Activated naive CD8-positive, alpha-beta T cell treated with anti-CD3 and anti-CD28 coated beads, Interleukin-2, amount 50 U/mL, for 24 hours (primary cell): ENCODE results near the gene DOCK9.

Source experiments
- ATAC-seq: fragments of 150-1000 bp; cut with Tn5 transposase; one replicate; pipeline ENCODE4 v1.10.0; 2021
- DNase-seq: peaks from one replicate; pipeline ENCODE4 v3.0.0; 2021
- H3K27ac Mint-ChIP-seq: one replicate; pipeline ENCODE4 v1.8.0; 2021; ENCODE audit warnings: mild to moderate bottlenecking, mixed read lengths
- H3K27me3 Mint-ChIP-seq: one replicate; pipeline ENCODE4 v1.8.0; 2021; ENCODE audit warnings: mixed read lengths
- H3K36me3 Mint-ChIP-seq: one replicate; pipeline ENCODE4 v1.8.0; 2021; ENCODE audit warnings: low read depth, mixed read lengths
- H3K4me1 Mint-ChIP-seq: one replicate; pipeline ENCODE4 v1.8.0; 2021; ENCODE audit warnings: mixed read lengths
- H3K4me3 Mint-ChIP-seq: one replicate; pipeline ENCODE4 v1.8.0; 2021; ENCODE audit warnings: mild to moderate bottlenecking, moderate library complexity, mixed read lengths
- H3K9me3 Mint-ChIP-seq: one replicate; pipeline ENCODE4 v1.8.0; 2021; ENCODE audit warnings: mixed read lengths

The DOCK9 gene, protein sequence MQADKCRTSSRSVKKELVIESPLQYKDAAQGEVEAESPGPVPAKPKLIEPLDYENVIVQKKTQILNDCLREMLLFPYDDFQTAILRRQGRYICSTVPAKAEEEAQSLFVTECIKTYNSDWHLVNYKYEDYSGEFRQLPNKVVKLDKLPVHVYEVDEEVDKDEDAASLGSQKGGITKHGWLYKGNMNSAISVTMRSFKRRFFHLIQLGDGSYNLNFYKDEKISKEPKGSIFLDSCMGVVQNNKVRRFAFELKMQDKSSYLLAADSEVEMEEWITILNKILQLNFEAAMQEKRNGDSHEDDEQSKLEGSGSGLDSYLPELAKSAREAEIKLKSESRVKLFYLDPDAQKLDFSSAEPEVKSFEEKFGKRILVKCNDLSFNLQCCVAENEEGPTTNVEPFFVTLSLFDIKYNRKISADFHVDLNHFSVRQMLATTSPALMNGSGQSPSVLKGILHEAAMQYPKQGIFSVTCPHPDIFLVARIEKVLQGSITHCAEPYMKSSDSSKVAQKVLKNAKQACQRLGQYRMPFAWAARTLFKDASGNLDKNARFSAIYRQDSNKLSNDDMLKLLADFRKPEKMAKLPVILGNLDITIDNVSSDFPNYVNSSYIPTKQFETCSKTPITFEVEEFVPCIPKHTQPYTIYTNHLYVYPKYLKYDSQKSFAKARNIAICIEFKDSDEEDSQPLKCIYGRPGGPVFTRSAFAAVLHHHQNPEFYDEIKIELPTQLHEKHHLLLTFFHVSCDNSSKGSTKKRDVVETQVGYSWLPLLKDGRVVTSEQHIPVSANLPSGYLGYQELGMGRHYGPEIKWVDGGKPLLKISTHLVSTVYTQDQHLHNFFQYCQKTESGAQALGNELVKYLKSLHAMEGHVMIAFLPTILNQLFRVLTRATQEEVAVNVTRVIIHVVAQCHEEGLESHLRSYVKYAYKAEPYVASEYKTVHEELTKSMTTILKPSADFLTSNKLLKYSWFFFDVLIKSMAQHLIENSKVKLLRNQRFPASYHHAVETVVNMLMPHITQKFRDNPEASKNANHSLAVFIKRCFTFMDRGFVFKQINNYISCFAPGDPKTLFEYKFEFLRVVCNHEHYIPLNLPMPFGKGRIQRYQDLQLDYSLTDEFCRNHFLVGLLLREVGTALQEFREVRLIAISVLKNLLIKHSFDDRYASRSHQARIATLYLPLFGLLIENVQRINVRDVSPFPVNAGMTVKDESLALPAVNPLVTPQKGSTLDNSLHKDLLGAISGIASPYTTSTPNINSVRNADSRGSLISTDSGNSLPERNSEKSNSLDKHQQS (N-terminal part only)

DNA sequence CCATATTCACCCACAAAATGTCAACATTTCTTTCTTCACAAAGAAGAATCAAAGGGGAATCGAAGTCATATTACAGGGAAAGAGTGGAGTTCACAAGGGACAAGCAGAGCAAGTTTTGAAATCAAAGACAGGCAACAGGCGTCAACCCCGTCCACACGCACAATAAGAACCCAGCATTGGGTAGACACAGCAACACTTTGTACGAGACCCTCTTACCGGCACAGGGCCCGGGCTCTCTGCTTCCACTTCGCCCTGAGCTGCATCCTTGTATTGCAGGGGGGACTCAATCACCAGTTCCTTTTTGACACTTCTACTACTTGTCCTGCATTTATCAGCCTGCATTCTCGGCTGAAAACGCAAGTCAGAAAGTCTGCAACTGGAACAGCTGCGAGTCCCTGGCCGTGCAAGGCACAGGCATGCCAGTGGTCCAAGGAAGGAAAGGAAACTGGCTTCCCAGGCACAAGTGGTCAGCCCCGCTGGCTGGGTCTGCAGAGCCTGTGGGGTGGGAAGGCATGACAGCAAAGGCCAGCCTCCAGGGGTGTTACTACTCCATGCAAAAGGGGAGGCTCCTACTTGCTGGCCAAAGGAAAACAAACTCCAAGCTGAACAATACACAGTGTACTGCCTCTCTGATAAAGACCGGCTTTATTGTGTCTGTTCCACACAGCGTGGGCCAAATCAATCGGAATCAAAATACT is at the start of gene DOCK9:
TSS of gene DOCK9 (minus strand) at position 497 of the 698 bp plus-strand sequence. CDS start at position 342, 155 bp downstream.
- no peak within 1 kb of the TSS for H3K4me3 Mint-ChIP-seq

DNA sequence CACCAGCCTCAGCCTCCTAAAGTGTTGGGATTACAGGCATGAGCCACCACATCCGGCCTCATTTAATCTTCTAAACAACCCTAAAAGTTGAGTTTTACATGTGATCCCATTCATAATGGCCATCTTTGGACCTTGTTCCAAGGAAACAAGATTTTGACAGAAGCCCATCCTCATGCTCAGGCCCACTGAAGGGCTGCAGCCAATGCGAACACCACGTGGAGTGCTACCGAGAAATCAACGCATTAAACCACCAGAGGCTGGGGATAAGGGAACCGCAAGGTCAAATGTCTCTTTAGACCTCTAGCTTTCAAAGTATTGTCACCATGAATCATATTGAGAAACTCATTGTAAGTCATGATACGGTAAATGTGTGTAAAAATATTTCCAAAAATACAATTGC is 49.4 kb upstream of the DOCK9 start:
- Mint-ChIP-seq H3K27ac (peak overlapping the region; percentile 75), H3K4me3 (no peak overlapping the region), H3K27me3 (no peaks in the 10 kb centered on the region), H3K4me1 (peaks cover 80% of the 10 kb centered on the region), H3K9me3 (no peaks in the 10 kb centered on the region), H3K36me3 (no peaks in the 10 kb centered on the region)
- DNase-seq (no peak), ATAC-seq (peak; percentile 31)

More for the DNA sequence above, at the start of gene DOCK9:
- H3K27me3 Mint-ChIP-seq = no peaks in the 10 kb centered on the region
- H3K36me3 Mint-ChIP-seq = no peaks in the 10 kb centered on the region
- DNase-seq (no peak), ATAC-seq (no peak)
- peaks cover 73% of the 10 kb centered on the region for H3K4me1 Mint-ChIP-seq
- H3K27ac Mint-ChIP-seq = no peak within 1 kb of the TSS
- no peaks in the 10 kb centered on the region for H3K9me3 Mint-ChIP-seq

DNA sequence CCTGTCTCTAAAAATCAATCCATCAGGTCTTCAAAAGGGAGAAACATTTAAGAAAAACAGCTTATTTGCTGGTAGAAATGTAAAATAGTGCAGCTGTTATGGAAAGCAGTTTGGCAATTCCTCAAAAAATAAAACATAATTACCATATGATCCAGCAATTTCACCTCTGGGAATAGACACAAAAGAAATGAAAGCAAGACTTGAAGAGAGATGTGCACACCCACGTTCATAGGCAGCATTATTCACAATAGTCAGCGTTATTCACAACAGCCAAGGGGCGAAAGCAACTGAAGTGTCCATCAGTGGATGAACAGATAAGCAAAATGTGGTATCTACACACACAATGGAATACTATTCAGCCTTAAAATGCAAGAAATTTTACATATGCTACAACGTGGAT is 45.1 kb upstream of the DOCK9 start:
- no peaks in the 10 kb centered on the region for H3K27me3 Mint-ChIP-seq
- peaks cover 2% of the 10 kb centered on the region for H3K36me3 Mint-ChIP-seq
- ATAC-seq (no peak), DNase-seq (no peak)
- no peak overlapping the region for H3K27ac Mint-ChIP-seq
- H3K4me3 Mint-ChIP-seq = no peak overlapping the region
- H3K4me1 Mint-ChIP-seq = peaks cover 69% of the 10 kb centered on the region
- H3K9me3 Mint-ChIP-seq = no peaks in the 10 kb centered on the region

DNA sequence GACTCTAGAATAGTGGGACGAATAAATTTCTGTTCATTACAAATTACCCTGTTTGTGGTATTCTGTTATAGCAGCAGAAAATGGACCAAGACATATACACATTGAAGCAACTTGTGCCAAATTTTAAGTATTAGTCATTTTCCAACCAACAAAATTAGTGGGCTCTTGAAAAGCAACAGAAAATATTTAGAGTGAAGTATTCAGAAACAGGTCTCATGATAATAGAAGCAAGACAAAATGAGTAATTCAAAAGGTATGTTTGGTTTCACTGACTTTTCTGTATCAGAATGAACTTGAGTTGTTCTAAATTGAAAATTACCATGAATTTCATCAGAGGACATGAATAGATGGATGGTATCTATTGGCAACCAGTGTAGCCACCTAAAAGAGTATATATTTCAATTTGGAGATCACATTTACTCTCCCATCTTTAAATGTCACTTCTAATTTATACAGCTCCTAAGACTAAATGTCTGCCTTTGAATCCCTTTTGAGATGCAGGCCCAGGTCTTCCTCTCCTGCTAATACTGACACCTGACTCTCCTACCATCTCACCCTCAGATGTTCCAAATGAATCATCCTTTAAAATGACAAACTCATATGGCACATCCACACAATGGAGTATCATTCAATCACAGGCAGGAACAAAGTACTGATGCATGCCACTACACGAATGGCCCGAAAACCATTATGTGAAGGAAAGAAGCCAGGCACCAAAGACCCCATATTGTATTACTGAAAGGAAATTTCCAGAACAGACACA is 40.7 kb upstream of the DOCK9 start:
- Mint-ChIP-seq H3K4me3 (no peak overlapping the region), H3K4me1 (peaks cover 62% of the 10 kb centered on the region), H3K9me3 (no peaks in the 10 kb centered on the region), H3K27ac (peak overlapping the region; percentile 63), H3K36me3 (peaks cover 2% of the 10 kb centered on the region), H3K27me3 (no peaks in the 10 kb centered on the region)
- no peak for DNase-seq
- ATAC-seq = peak; percentile 82

DNA sequence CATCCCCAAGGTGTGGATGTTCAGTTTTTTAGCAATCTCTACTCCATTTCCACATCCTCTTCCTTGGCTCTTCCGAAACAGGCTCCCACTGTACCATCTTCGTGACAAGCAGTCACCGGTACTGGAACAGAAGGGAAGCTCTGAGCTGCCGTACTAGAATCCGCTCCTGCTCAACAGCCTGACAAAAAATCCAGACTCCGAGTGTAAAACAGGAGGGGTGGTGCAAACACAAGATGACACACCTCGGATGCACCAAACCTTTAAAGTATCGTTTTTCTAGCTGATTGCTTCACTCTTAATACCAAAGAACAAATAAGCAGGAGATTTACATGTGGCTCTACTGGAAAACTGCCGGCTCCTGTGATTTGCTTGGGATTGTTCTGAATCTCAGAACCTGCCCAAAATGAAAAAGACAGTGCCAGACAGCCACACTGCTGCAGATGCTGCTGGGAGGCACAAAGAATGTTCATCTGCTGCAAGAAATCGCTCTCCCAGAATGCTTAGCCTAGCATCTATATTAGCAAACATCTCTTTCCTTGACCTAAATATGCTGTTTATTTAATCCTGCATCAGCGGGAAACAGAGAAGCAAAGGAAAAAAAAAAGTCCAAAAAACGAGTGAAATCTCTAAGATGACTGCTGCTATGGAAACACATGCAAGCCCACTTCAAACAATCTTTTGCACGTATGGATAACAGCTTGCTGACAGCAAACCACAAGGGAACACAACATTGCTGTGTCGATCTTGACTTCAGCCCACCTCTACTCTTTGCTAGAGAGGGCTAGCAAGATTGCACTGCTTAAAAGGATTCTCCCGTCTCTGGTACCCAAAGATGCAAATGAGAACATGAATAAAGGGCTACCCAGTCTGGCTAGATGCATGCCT is 38.0 kb upstream of the DOCK9 start:
- H3K27ac Mint-ChIP-seq = no peak overlapping the region
- no peaks in the 10 kb centered on the region for H3K9me3 Mint-ChIP-seq
- peaks cover 55% of the 10 kb centered on the region for H3K4me1 Mint-ChIP-seq
- H3K4me3 Mint-ChIP-seq = no peak overlapping the region
- ATAC-seq (peak; percentile 33), DNase-seq (no peak)
- H3K27me3 Mint-ChIP-seq = no peaks in the 10 kb centered on the region
- peaks cover 2% of the 10 kb centered on the region for H3K36me3 Mint-ChIP-seq

DNA sequence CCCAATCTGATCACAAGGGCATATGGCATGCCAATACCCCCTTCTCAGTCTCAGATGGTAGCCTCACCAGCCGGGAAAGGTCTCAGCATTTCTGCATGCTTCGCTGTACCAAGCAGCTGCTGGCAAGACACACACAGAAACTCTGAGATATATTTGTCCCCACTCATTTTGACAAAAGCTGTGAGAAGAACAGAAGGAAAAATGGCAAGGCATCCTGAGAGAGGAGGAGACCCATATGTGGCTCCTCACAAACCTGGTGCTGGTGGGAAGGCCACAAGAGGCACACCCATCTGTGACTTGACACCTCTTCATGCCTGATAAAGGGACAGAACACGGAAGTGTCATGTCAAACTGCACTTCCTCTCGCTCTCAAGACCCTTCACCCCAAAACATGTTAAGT is 36.7 kb upstream of the DOCK9 start:
- Mint-ChIP-seq H3K4me1 (peaks cover 56% of the 10 kb centered on the region), H3K4me3 (no peak overlapping the region), H3K27ac (no peak overlapping the region), H3K27me3 (no peaks in the 10 kb centered on the region), H3K36me3 (peaks cover 2% of the 10 kb centered on the region), H3K9me3 (no peaks in the 10 kb centered on the region)
- DNase-seq (no peak), ATAC-seq (no peak)

DNA sequence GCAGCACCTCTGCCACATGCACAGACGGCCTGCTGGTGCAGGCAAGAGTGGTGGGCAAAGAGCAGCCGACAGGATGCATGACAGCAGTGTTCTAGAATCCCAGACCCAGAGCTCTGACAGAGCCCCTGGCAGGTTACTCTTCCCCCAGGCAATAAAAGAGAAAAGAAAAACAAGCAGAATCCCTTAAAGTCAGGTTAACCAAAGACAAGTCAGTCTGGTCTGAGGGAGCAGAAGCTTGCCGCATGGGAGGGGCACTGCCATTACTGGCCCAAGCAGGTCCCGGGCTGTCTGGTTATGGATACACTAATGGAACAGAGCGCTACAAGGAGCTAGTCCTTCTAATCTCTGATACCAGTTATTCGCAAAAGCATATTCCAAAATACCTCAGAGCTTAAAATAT is 36.1 kb upstream of the DOCK9 start:
- H3K9me3 Mint-ChIP-seq = no peaks in the 10 kb centered on the region
- H3K36me3 Mint-ChIP-seq = no peaks in the 10 kb centered on the region
- H3K27me3 Mint-ChIP-seq = no peaks in the 10 kb centered on the region
- H3K27ac Mint-ChIP-seq = no peak overlapping the region
- peaks cover 54% of the 10 kb centered on the region for H3K4me1 Mint-ChIP-seq
- no peak overlapping the region for H3K4me3 Mint-ChIP-seq
- ATAC-seq (no peak), DNase-seq (no peak)

DNA sequence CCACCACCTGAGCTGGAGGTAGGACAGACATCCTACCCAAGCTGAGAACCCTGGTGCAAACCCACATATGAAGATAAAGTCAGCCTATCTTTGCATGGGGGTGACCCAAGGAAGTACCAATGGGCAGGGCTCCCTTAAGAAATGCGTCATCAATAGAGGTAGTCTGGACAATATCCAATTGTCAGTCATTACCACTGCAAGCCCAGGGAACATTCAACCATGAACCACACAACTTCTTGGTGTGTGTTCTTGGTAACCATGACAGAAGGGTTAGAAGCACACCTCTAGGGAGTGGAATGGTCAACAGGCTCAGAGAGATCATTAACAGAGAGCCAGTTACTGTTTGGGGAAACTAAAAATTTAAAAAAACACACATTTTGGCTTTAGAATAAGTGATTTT is 34.7 kb upstream of the DOCK9 start:
- no peaks in the 10 kb centered on the region for H3K36me3 Mint-ChIP-seq
- ATAC-seq (no peak), DNase-seq (no peak)
- no peak overlapping the region for H3K4me3 Mint-ChIP-seq
- H3K27me3 Mint-ChIP-seq = no peaks in the 10 kb centered on the region
- no peaks in the 10 kb centered on the region for H3K9me3 Mint-ChIP-seq
- peaks cover 45% of the 10 kb centered on the region for H3K4me1 Mint-ChIP-seq
- no peak overlapping the region for H3K27ac Mint-ChIP-seq

DNA sequence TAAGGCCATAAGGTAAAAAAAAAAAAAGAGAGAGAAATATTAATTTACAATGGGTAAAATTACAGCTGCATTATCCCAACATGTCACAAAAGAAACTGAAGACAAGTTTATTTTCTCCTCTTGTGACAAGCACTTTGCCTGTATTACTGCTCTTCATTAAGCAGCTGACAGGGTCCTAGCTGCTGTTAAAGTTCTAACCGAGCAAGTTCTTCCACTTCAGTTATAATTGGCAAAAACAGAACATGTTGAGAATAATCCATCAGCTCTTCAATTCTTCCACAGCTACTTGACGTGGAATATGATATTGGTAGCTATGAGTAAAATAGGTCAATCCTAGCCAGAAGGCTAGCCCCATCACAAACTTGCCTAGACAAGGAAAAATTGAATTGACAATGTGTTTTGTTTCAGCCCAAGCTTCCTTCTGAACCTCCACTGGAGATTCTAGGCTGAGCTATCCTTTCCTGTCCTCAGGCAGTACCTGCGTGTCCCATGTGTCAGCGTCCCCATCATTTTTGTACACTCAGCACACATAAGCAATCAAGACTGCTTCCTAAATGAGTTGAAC is 32.2 kb upstream of the DOCK9 start:
- no peak for ATAC-seq
- Mint-ChIP-seq H3K27ac (no peak overlapping the region), H3K4me1 (peaks cover 22% of the 10 kb centered on the region), H3K9me3 (no peaks in the 10 kb centered on the region), H3K27me3 (no peaks in the 10 kb centered on the region), H3K36me3 (no peaks in the 10 kb centered on the region), H3K4me3 (no peak overlapping the region)
- no peak for DNase-seq

DNA sequence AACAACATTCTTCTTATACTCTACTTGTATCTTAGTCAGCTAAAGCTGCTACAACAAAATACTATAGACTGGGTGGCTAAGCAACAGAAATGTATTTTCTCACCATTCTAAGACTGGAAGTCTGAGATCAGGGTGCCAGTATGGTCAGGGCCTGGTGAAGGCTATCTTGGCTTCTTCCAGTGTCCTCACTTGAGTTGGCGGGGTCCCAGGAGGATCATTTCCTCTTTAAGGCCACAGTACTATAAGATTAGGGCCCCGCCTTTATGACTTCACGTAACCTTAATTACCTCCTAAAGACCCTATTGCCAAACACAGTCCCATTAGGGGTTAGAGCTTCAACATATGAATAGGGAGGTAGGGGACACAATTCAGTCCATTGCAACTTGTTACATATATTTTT is 30.7 kb upstream of the DOCK9 start:
- Mint-ChIP-seq H3K27ac (no peak overlapping the region), H3K9me3 (no peaks in the 10 kb centered on the region), H3K4me3 (no peak overlapping the region), H3K4me1 (peaks cover 21% of the 10 kb centered on the region), H3K36me3 (no peaks in the 10 kb centered on the region), H3K27me3 (no peaks in the 10 kb centered on the region)
- ATAC-seq = no peak
- DNase-seq = no peak

DNA sequence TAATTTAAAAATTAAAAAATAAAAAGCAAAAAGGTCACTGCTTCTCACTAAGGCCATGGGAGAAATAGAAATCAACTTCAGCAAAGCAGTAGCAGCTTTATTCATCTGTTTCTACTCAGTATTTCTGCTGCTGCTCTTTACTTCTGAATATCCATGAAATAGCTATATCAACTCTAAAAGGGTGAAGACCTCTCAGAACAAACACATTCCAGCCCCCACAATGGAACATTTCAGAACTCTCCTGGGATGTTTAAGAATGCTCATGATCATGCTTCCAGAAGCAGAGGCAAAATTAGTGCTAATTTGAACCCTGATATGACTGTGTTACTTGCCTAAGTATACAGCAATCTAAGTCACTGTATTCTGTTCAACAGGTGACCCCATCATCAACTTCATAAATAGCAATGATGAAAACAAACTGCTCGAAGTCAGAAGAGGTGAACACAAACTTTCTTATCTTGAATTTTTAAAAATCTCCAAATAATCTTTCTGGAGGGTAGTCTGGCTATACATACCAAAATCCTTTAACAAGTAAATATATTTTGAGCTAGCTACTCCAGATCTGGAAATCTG is 29.6 kb upstream of the DOCK9 start:
- H3K4me1 Mint-ChIP-seq = peaks cover 28% of the 10 kb centered on the region
- no peaks in the 10 kb centered on the region for H3K27me3 Mint-ChIP-seq
- ATAC-seq = no peak
- H3K27ac Mint-ChIP-seq = no peak overlapping the region
- no peak for DNase-seq
- H3K4me3 Mint-ChIP-seq = no peak overlapping the region
- no peaks in the 10 kb centered on the region for H3K36me3 Mint-ChIP-seq
- no peaks in the 10 kb centered on the region for H3K9me3 Mint-ChIP-seq

DNA sequence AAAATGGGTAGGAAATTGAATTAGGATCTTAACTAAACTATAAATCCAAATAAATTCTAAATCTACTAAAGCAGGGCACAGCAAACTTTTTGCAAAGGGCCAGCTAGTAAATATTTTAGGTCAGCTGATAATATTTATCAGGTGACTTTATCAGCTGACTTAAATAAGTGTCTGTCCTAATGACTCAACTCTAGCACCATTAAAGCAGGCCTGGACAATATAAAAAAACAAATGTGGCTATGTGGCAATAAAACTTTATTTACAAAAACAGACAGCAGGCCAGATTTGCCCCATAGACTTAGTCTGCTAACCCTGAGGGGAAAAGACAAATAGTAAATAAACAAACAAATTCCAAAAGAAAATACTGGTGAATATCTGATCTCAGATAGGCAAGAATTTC is 27.7 kb upstream of the DOCK9 start:
- no peak for ATAC-seq
- H3K9me3 Mint-ChIP-seq = no peaks in the 10 kb centered on the region
- H3K4me3 Mint-ChIP-seq = no peak overlapping the region
- DNase-seq = no peak
- peaks cover 47% of the 10 kb centered on the region for H3K4me1 Mint-ChIP-seq
- no peak overlapping the region for H3K27ac Mint-ChIP-seq
- no peaks in the 10 kb centered on the region for H3K27me3 Mint-ChIP-seq
- no peaks in the 10 kb centered on the region for H3K36me3 Mint-ChIP-seq
